HG03045 (cell line): ENCODE results near the gene SREK1IP1.

Experiments used
- ATAC-seq: cut with Tn5 transposase; IDR thresholded peaks from one replicate; pipeline ENCODE4 v1.9.1; 2021; ENCODE audit warnings: mild to moderate bottlenecking, moderate library complexity; ENCODE audit not compliant: unreplicated experiment

The SREK1IP1 gene

GRCh38 chr5:64768358-64769312 lies at the start of gene SREK1IP1, which contains the start of gene CWC27:
Gene SREK1IP1, minus strand, starts transcription at chr5:64768691. Its CDS starts 174 bp downstream, at chr5:64768517.
Gene CWC27, plus strand, starts transcription at chr5:64768930. Its CDS starts 217 bp downstream, at chr5:64769147.
- peak; percentile 98 for ATAC-seq

GRCh38 chr5:64818245-64818644 lies 49.8 kb upstream of the SREK1IP1 start:
- no peak for ATAC-seq

- ATAC-seq, result peak; percentile 96
Observed at GRCh38 chr5:64814073-64814472, 45.6 kb upstream of the SREK1IP1 start.

GRCh38 chr5:64811050-64811640 lies 42.7 kb upstream of the SREK1IP1 start:
- ATAC-seq, result no peak

GRCh38 chr5:64807520-64807919 lies 39.0 kb upstream of the SREK1IP1 start:
- ATAC-seq, result no peak

GRCh38 chr5:64806537-64806936 lies 38.0 kb upstream of the SREK1IP1 start:
- ATAC-seq, result no peak

GRCh38 chr5:64800926-64801325 lies 32.4 kb upstream of the SREK1IP1 start:
- no peak for ATAC-seq

- no peak for ATAC-seq
Observed at GRCh38 chr5:64796301-64796700, 27.8 kb upstream of the SREK1IP1 start.

GRCh38 chr5:64794053-64794770 lies 25.7 kb upstream of the SREK1IP1 start:
- no peak for ATAC-seq

- no peak for ATAC-seq
Observed at GRCh38 chr5:64792469-64792868, 24.0 kb upstream of the SREK1IP1 start.

- ATAC-seq, result no peak
Observed at GRCh38 chr5:64790210-64790609, 21.7 kb upstream of the SREK1IP1 start.

- ATAC-seq, result no peak
Observed at GRCh38 chr5:64789457-64789856, 21.0 kb upstream of the SREK1IP1 start.

GRCh38 chr5:64788156-64788555 lies 19.7 kb upstream of the SREK1IP1 start:
- no peak for ATAC-seq

GRCh38 chr5:64786372-64786771 lies 17.9 kb upstream of the SREK1IP1 start:
- ATAC-seq, result no peak

- no peak for ATAC-seq
Observed at GRCh38 chr5:64784451-64785025, 16.0 kb upstream of the SREK1IP1 start.

- no peak for ATAC-seq
Observed at GRCh38 chr5:64775291-64775690, 6.8 kb upstream of the SREK1IP1 start.

- no peak for ATAC-seq
Observed at GRCh38 chr5:64773533-64773932, 5.0 kb upstream of the SREK1IP1 start.

GRCh38 chr5:64771736-64772135 lies 3.2 kb upstream of the SREK1IP1 start:
- ATAC-seq, result no peak

GRCh38 chr5:64769855-64770254 lies 1.4 kb upstream of the SREK1IP1 start:
- ATAC-seq, result no peak

GRCh38 chr5:64767959-64768357 lies 533 bp downstream of the SREK1IP1 start:
- ATAC-seq, result peak; percentile 11

GRCh38 chr5:64766941-64767340 lies 1.6 kb downstream of the SREK1IP1 start:
- ATAC-seq, result no peak
